K562 (cell line): ENCODE measurements around the gene RNF112. TPM values are rescaled to one million over a fixed set of nuclear protein-coding genes. Genes with fewer than 3 reads are reported as not detected.

Experiments used
- ATAC-seq: fragments of 200-7000 bp; cut with Tn5 transposase; 3 replicates; pipeline ENCODE4 v1.9.1; 2020; ENCODE audit warnings: moderate library complexity
- BruUV-seq: library from RNA; stranded (reverse); fragments of 400-500 nt; replicated peaks from 2 replicates; lab custom pipeline; 2021; lab: Mats Ljungman, UMichigan
- CTCF ChIA-PET: fragments of 300-600 bp; formaldehyde crosslinking; extraction: SDS; loops from one replicate; lab custom pipeline; 2021; ENCODE audit warnings: low intra/inter-chr PET ratio; lab: Yijun Ruan, JAX
- POLR2A ChIA-PET: fragments of 300-600, 350-650 bp; sonication (Branson Sonifier 250); formaldehyde crosslinking; extraction: SDS; loops from one replicate; lab custom pipeline; 2021; ENCODE audit warnings: antibody characterized with exemption, inconsistent platforms; lab: Yijun Ruan, JAX
- DNase-seq, 4 experiments: peaks; one replicate each; pipeline versions ENCODE4 v3.0.0 to v3.0.0-alpha.2; 2011 to 2018; ENCODE audit warnings: low spot score in 3 of 4, mixed read lengths in 3 of 4; ENCODE audit errors: extremely low read depth in 1 of 4
- FAIRE-seq: peaks from 2 replicates; lab custom pipeline; 2011; peaks lifted over from hg19 to GRCh38; lab: Jason Lieb, UNC
- H2AFZ ChIP-seq: 2 replicates; pipeline ENCODE4 v1.6.0; 2011; ENCODE audit warnings: low read depth, low read length, control low read depth, inconsistent platforms
- H3K27ac ChIP-seq: fragments of 200-600 bp; 3 replicates; pipeline ENCODE4 v1.8.0; 2011; ENCODE audit warnings: low read depth, mild to moderate bottlenecking, control low read depth, inconsistent platforms, low read length, moderate library complexity, mixed read lengths; ENCODE audit errors: extremely low read depth
- H3K27me3 ChIP-seq, 2 experiments: fragments of 300-600 bp in 1 of 2; 2 replicates in 1 of 2; 3 replicates in 1 of 2; pipeline versions ENCODE4 v1.6.0 to v1.8.0; 2011; ENCODE audit warnings: inconsistent platforms in 2 of 2, low read length in 2 of 2, mild to moderate bottlenecking in 1 of 2, mixed read lengths in 1 of 2, moderate library complexity in 1 of 2; ENCODE audit not compliant: control insufficient read depth in 2 of 2, insufficient read depth in 2 of 2
- H3K36me3 ChIP-seq: fragments of 300-600 bp; 3 replicates; pipeline ENCODE4 v1.8.0; 2011; ENCODE audit warnings: mild to moderate bottlenecking, low read length, inconsistent platforms; ENCODE audit not compliant: control insufficient read depth, insufficient read depth
- H3K4me1 ChIP-seq, 2 experiments: fragments of 200-600 bp in 1 of 2; replicated peaks in 1 of 2; 2 replicates in 1 of 2; 3 replicates in 1 of 2; pipeline versions ENCODE4 v1.5.1 to v1.8.0; 2011; ENCODE audit warnings: inconsistent platforms in 2 of 2, low read length in 2 of 2, mild to moderate bottlenecking in 1 of 2, mixed read lengths in 1 of 2, moderate library complexity in 1 of 2; ENCODE audit not compliant: control insufficient read depth in 2 of 2, insufficient read depth in 2 of 2
- H3K4me2 ChIP-seq: 2 replicates; pipeline ENCODE4 v1.6.1; 2011; ENCODE audit warnings: low read length, control low read depth, inconsistent platforms, mixed read lengths; ENCODE audit not compliant: insufficient read depth
- H3K4me3 ChIP-seq: fragments of 200-600 bp; sonication (generic), shearing (Covaris generic); 2 replicates; pipeline ENCODE4 v1.5.1; 2016; ENCODE audit warnings: control low read depth, inconsistent platforms
- H3K79me2 ChIP-seq: fragments of 200-600 bp; 3 replicates; pipeline ENCODE4 v1.8.0; 2011; ENCODE audit warnings: low read length, inconsistent platforms; ENCODE audit not compliant: control insufficient read depth, insufficient read depth
- H3K9ac ChIP-seq, 2 experiments: 2 replicates each; pipeline versions ENCODE4 v1.6.0 to v1.6.1; 2011; ENCODE audit warnings: low read depth in 2 of 2, low read length in 2 of 2, control low read depth in 1 of 2, inconsistent platforms in 1 of 2, mild to moderate bottlenecking in 1 of 2, mixed read lengths in 1 of 2; ENCODE audit not compliant: insufficient read depth in 1 of 2
- H3K9me1 ChIP-seq: one replicate; pipeline ENCODE4 v1.6.0; 2011; ENCODE audit warnings: inconsistent platforms, mild to moderate bottlenecking, low read length, moderate library complexity; ENCODE audit not compliant: control insufficient read depth, insufficient read depth
- H3K9me3 ChIP-seq: replicated peaks from 2 replicates; pipeline ENCODE4 v1.5.1; 2011; ENCODE audit warnings: low read depth, low read length, inconsistent platforms; ENCODE audit not compliant: control insufficient read depth, insufficient read depth
- H4K20me1 ChIP-seq: replicated peaks from 2 replicates; pipeline ENCODE4 v1.6.1; 2011; ENCODE audit warnings: low read length, inconsistent platforms, mixed read lengths; ENCODE audit not compliant: control insufficient read depth, insufficient read depth
- AFF1 ChIP-seq, 2 experiments: fragments of 450-650 bp; IDR thresholded peaks; 2 replicates each; pipeline ENCODE4 v1.6.1; 2018; ENCODE audit warnings: mild to moderate bottlenecking in 2 of 2, low read depth in 1 of 2; ENCODE audit not compliant: partially characterized antibody in 2 of 2
- ARID1B ChIP-seq: fragments of 450-650 bp; IDR thresholded peaks from 2 replicates; pipeline ENCODE4 v1.6.1; 2016; ENCODE audit warnings: antibody characterized with exemption, mild to moderate bottlenecking, inconsistent platforms
- GATA2 ChIP-seq: sonication (generic); formaldehyde crosslinking; IDR thresholded peaks from 2 replicates; pipeline ENCODE4 v1.4.0; 2020; ENCODE audit warnings: mild to moderate bottlenecking, missing genetic modification reagents
- HEY1 ChIP-seq: fragments of 250-450 bp; sonication (Bioruptor Pico); IDR thresholded peaks from 2 replicates; pipeline ENCODE4 v1.5.0; 2020; ENCODE audit warnings: mild to moderate bottlenecking, moderate library complexity, borderline replicate concordance
- MYNN ChIP-seq, 2 experiments: sonication (generic); formaldehyde crosslinking in 1 of 2; IDR thresholded peaks; 2 replicates each; pipeline versions ENCODE4 v1.5.0 to v1.6.1; 2016 to 2020; ENCODE audit warnings: antibody characterized with exemption in 1 of 2, missing genetic modification reagents in 1 of 2
- NCOA6 ChIP-seq: fragments of 450-650 bp; IDR thresholded peaks from 2 replicates; pipeline ENCODE4 v1.6.1; 2017; ENCODE audit warnings: mild to moderate bottlenecking
- POLR2B ChIP-seq: fragments of 450-650 bp; IDR thresholded peaks from 2 replicates; pipeline ENCODE4 v1.6.1; 2018; ENCODE audit warnings: low read depth; ENCODE audit not compliant: partially characterized antibody
- ZBED1 ChIP-seq: IDR thresholded peaks from 2 replicates; pipeline ENCODE4 v1.6.1; 2014
- ZNF175 ChIP-seq: fragments of 200-800 bp; sonication (Bioruptor generic); IDR thresholded peaks from 2 replicates; pipeline ENCODE4 v1.6.1; 2016; ENCODE audit warnings: low read depth, mild to moderate bottlenecking, missing genetic modification characterization, missing compliant biosample characterization
- ZNF507 ChIP-seq: conservative IDR thresholded peaks from 2 replicates; pipeline ENCODE4 v1.6.1; 2017; ENCODE audit warnings: missing genetic modification characterization, missing compliant biosample characterization
- ZNF551 ChIP-seq: fragments of 250-450 bp; sonication (Bioruptor Pico); IDR thresholded peaks from 2 replicates; pipeline ENCODE4 v1.5.0; 2021; ENCODE audit warnings: mild to moderate bottlenecking, moderate library complexity
- ZNF561 ChIP-seq: fragments of 450-650 bp; formaldehyde crosslinking; conservative IDR thresholded peaks from 2 replicates; pipeline ENCODE4 v1.4.0; 2020; ENCODE audit warnings: mild to moderate bottlenecking, moderate library complexity
- ZNF589 ChIP-seq: fragments of 200-800 bp; sonication (Bioruptor generic); IDR thresholded peaks from 2 replicates; pipeline ENCODE4 v1.6.1; 2016; ENCODE audit warnings: low read depth, missing genetic modification characterization, missing compliant biosample characterization
- WGBS: fragments of 100-300 bp; shearing (Covaris generic); methylation state at CpG from one replicate; pipeline ENCODE4 v1.1.6; 2016; ENCODE audit warnings: low coverage, mixed read lengths; ENCODE audit not compliant: insufficient coverage; ENCODE audit errors: missing lambda C conversion rate; 5-methylcytosine and 5-hydroxymethylcytosine counted together
- in situ Hi-C: fragments of 300-500 bp; cut with MboI; formaldehyde crosslinking; loops from 4 replicates; pipeline ENCODE4 v1.15.0; 2018; ENCODE audit warnings: inconsistent platforms, mixed read lengths
- intact Hi-C: fragments of 100-400 bp; cut with micrococcal nuclease; formaldehyde crosslinking; loops from 2 replicates; pipeline ENCODE4 v1.14.2; 2022
- polyA plus RNA-seq, 8 experiments: library from polyadenylated mRNA; depleted of rRNA in 4 of 8; stranded (reverse) in 5 of 8; unstranded in 3 of 8; fragments of >200 nt; fragmentation: Nextera tagmentation in 2 of 8; fragmentation: Illumina TruSeq in 1 of 8; extraction: Ambion mirVana in 2 of 8; extraction: Trizol in 1 of 8; gene quantifications; 2 replicates each; pipeline versions ENCODE4 v1.2.1 to v1.2.3, GENCODE V29; 2011 to 2014; ENCODE audit warnings: inconsistent platforms in 1 of 8, missing spikeins in 1 of 8
- total RNA-seq, 7 experiments: library from RNA; depleted of rRNA in 6 of 7; stranded (reverse); fragments of >200 nt in 6 of 7; fragmentation: Illumina TruSeq in 2 of 7; extraction: Trizol in 2 of 7; gene quantifications; 2 replicates each; pipeline versions ENCODE4 v1.2.1 to v1.2.3, GENCODE V29; 2011 to 2021; ENCODE audit warnings: low replicate concordance in 1 of 7
- TF ChIP-seq, protein P1 (sequence below): sonication (generic); formaldehyde crosslinking; IDR thresholded peaks from 2 replicates; pipeline ENCODE4 v1.5.0; 2020; ENCODE audit warnings: missing genetic modification reagents
- TF ChIP-seq, protein P2 (sequence below): fragments of 200-800 bp; sonication (Bioruptor generic); IDR thresholded peaks from 2 replicates; pipeline ENCODE4 v1.6.1; 2017; ENCODE audit warnings: missing genetic modification characterization, missing compliant biosample characterization
- TF ChIP-seq, protein P3 (sequence below): fragments of 250-450 bp; sonication (Bioruptor Pico); IDR thresholded peaks from 2 replicates; pipeline ENCODE4 v1.8.0; 2021; ENCODE audit warnings: moderate library complexity, mild to moderate bottlenecking, inconsistent platforms

RNF112 gene
- total and polyA plus RNA-seq, 9 of the 15 experiments (the other 6 are each of a cell fraction or from before 2014, with no cell fraction given), result 0.05 TPM; not detected in 8

- TF ChIP-seq HEY1 (CRISPR knock-in tag), result no peak
Observed at GRCh38 chr17:19390951-19391350, 20.1 kb upstream of the RNF112 start (continued).

- CTCF ChIA-PET, result no interaction called here
- TF ChIP-seq POLR2B, result no peak
- TF ChIP-seq ZNF551 (CRISPR knock-in tag), result no peak
- TF ChIP-seq, protein P1, sequence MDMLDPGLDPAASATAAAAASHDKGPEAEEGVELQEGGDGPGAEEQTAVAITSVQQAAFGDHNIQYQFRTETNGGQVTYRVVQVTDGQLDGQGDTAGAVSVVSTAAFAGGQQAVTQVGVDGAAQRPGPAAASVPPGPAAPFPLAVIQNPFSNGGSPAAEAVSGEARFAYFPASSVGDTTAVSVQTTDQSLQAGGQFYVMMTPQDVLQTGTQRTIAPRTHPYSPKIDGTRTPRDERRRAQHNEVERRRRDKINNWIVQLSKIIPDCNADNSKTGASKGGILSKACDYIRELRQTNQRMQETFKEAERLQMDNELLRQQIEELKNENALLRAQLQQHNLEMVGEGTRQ, result no peak
- peak; percentile 46; the same call in 1 of the 2 replicates for TF ChIP-seq ZNF175
- TF ChIP-seq MYNN (IDR thresholded peaks at IDR 0.05), result no peak
- no peak for TF ChIP-seq MYNN (CRISPR knock-in tag; IDR thresholded peaks at IDR 0.05)
- TF ChIP-seq ZBED1, result no peak
- TF ChIP-seq ZNF561 (CRISPR knock-in tag), result no peak
- TF ChIP-seq ZNF589 (CRISPR knock-in tag), result peak; percentile 63; the same call in 1 of the 2 replicates
- TF ChIP-seq ARID1B, result no peak
- no peak for TF ChIP-seq NCOA6
- no peak for TF ChIP-seq AFF1 (IDR thresholded peaks at IDR 0.05; ENCODE audit: low read depth in 1 of 2, partially characterized antibody in 2 of 2)
- TF ChIP-seq, protein P2, sequence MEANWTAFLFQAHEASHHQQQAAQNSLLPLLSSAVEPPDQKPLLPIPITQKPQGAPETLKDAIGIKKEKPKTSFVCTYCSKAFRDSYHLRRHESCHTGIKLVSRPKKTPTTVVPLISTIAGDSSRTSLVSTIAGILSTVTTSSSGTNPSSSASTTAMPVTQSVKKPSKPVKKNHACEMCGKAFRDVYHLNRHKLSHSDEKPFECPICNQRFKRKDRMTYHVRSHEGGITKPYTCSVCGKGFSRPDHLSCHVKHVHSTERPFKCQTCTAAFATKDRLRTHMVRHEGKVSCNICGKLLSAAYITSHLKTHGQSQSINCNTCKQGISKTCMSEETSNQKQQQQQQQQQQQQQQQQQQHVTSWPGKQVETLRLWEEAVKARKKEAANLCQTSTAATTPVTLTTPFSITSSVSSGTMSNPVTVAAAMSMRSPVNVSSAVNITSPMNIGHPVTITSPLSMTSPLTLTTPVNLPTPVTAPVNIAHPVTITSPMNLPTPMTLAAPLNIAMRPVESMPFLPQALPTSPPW (CRISPR knock-in tag), result peak; percentile 20; the same call in 1 of the 2 replicates
- TF ChIP-seq, protein P3, sequence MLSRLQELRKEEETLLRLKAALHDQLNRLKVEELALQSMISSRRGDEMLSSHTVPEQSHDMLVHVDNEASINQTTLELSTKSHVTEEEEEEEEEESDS (CRISPR knock-in tag), result no peak
- TF ChIP-seq GATA2 (CRISPR knock-in tag), result no peak
- TF ChIP-seq ZNF507 (tag), result no peak
Observed at GRCh38 chr17:19391432-19391831, 19.6 kb upstream of the RNF112 start.

More at GRCh38 chr17:19391432-19391831, 19.6 kb upstream of the RNF112 start:
- H3K9me3 ChIP-seq, result no peaks in the 10 kb centered on the region
- no peak overlapping the region for H3K4me2 ChIP-seq
- intact Hi-C loops (no loop called here), in situ Hi-C loops (no loop called here)
- H3K9me1 ChIP-seq, result no peaks in the 10 kb centered on the region
- peaks cover 0 to 11% of the 10 kb centered on the region in 2 experiments; a peak in 3 of 5 replicates for H3K4me1 ChIP-seq
- no peaks in the 10 kb centered on the region for H3K36me3 ChIP-seq
- no peaks in the 10 kb centered on the region for H3K79me2 ChIP-seq
- peak; percentile 36 for ATAC-seq
- FAIRE-seq, result no peak
- no peak overlapping the region for H3K4me3 ChIP-seq
- 14% methylated on average over 4 of the region's 7 CpGs for WGBS
- H4K20me1 ChIP-seq, result no peaks in the 10 kb centered on the region
- no peak overlapping the region for H2AFZ ChIP-seq
- H3K9ac ChIP-seq, result no peak overlapping the region
- POLR2A ChIA-PET, result interaction anchor here (0.5 kb wide), 1 partner anchor 35 kb away, joined by 3 read pairs; no protein-coding TSS in a partner anchor
- no peak overlapping the region for H3K27ac ChIP-seq
- no peak for DNase-seq
- BruUV-seq, result no TSS peak
- no peaks in the 10 kb centered on the region for H3K27me3 ChIP-seq
